ENCODE measurements around the gene FSD1L. TPM values are rescaled to one million over a fixed set of nuclear protein-coding genes. Genes with fewer than 3 reads are reported as not detected.

FSD1L gene
- total RNA-seq, 4 donors from 2014 or later = 1.8 to 16.8 (median 7.0) TPM

- 28 to 40% methylated on average over 1 to 16 of the region's 16 CpGs for WGBS, 2 donors (ENCODE audit: low coverage in 1 of 2)
- in situ Hi-C loops (cut with MboI; ENCODE audit: low pct_ligation_motif_present in 1 of 4, low pct_unique_long_range_greater_than_20kb in 1 of 4, low sequenced_read_pairs in 3 of 4) (loop anchor here in 2 of 4 donors (25.0 kb wide), 1 partner anchor 265 kb away; no protein-coding TSS in a partner anchor), intact Hi-C loops (cut with DNase I; ENCODE audit: low total_unique reads) (no loop called here)
- H3K36me3 ChIP-seq = no peaks in the 10 kb centered on the region
- peak overlapping the region; percentile 73 to 88 (median 73) for H3K4me3 ChIP-seq
- no peaks in the 10 kb centered on the region for H3K9me3 ChIP-seq
- DNase-seq = no peak
- H3K27me3 ChIP-seq = no peaks in the 10 kb centered on the region
- peaks cover 0 to 26% (median 20%) of the 10 kb centered on the region in 4 donors for H3K4me1 ChIP-seq
- no peak for TF ChIP-seq POLR2A (IDR thresholded peaks at IDR 0.05)
- no peak for TF ChIP-seq EP300 (IDR thresholded peaks at IDR 0.05; ENCODE audit: low read depth)
- TF ChIP-seq, protein P1, sequence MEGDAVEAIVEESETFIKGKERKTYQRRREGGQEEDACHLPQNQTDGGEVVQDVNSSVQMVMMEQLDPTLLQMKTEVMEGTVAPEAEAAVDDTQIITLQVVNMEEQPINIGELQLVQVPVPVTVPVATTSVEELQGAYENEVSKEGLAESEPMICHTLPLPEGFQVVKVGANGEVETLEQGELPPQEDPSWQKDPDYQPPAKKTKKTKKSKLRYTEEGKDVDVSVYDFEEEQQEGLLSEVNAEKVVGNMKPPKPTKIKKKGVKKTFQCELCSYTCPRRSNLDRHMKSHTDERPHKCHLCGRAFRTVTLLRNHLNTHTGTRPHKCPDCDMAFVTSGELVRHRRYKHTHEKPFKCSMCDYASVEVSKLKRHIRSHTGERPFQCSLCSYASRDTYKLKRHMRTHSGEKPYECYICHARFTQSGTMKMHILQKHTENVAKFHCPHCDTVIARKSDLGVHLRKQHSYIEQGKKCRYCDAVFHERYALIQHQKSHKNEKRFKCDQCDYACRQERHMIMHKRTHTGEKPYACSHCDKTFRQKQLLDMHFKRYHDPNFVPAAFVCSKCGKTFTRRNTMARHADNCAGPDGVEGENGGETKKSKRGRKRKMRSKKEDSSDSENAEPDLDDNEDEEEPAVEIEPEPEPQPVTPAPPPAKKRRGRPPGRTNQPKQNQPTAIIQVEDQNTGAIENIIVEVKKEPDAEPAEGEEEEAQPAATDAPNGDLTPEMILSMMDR (IDR thresholded peaks at IDR 0.05) = no peak
- TF ChIP-seq POLR2AphosphoS5 (IDR thresholded peaks at IDR 0.05) = no peak
- H3K27ac ChIP-seq = peak overlapping the region; percentile 77 to 90 (median 84)
Measured at GRCh38 chr9:105447386-105447813, 434 bp upstream of the FSD1L start.

GRCh38 chr9:105449081-105449480 is 1.2 kb downstream of the FSD1L start:
- in situ Hi-C loops (cut with MboI; ENCODE audit: low pct_ligation_motif_present in 1 of 4, low pct_unique_long_range_greater_than_20kb in 1 of 4, low sequenced_read_pairs in 3 of 4) (loop anchor here in 2 of 4 donors (25.0 kb wide), 1 partner anchor 263 kb away; no protein-coding TSS in a partner anchor), intact Hi-C loops (cut with DNase I; ENCODE audit: low total_unique reads) (no loop called here)
- peak overlapping the region in 1 of 4 donors; percentile 90 for H3K27ac ChIP-seq
- no peak for DNase-seq
- peaks cover 0 to 26% (median 20%) of the 10 kb centered on the region in 4 donors for H3K4me1 ChIP-seq
- no peaks in the 10 kb centered on the region for H3K27me3 ChIP-seq
- H3K9me3 ChIP-seq = no peaks in the 10 kb centered on the region
- 27 to 40% methylated on average over 2 of the region's 2 CpGs for WGBS, 2 donors (ENCODE audit: low coverage in 1 of 2)
- H3K4me3 ChIP-seq = peak overlapping the region in 3 of 4 donors; percentile 73 to 88 (median 73)
- TF ChIP-seq EP300 (IDR thresholded peaks at IDR 0.05; ENCODE audit: low read depth) (no peak), POLR2AphosphoS5 (IDR thresholded peaks at IDR 0.05) (no peak), POLR2A (IDR thresholded peaks at IDR 0.05) (no peak)
- TF ChIP-seq, protein P1 (IDR thresholded peaks at IDR 0.05) = no peak
- no peaks in the 10 kb centered on the region for H3K36me3 ChIP-seq

DNA sequence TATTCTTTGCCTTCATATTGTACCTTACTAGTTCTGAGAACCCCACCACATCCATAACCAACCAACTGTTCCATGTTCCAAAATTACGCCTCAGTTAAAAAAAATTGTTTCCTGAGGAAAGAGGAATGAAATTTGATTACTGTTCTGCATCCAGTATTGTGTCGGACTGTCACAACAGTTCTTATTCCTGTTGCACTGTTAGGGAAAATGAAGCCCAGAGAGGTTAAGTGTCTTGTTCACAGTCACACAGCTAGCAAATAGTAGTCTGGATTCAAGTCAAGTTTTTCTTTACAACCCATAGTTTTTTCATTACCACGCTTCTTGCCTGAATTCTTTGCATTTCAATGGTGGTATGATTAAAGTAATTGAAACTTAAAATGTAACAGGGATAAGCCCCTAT is 4.4 kb downstream of the FSD1L start:
- WGBS, 2 donors (ENCODE audit: low coverage in 1 of 2) = 88 to 92% methylated on average over 3 of the region's 3 CpGs

DNA sequence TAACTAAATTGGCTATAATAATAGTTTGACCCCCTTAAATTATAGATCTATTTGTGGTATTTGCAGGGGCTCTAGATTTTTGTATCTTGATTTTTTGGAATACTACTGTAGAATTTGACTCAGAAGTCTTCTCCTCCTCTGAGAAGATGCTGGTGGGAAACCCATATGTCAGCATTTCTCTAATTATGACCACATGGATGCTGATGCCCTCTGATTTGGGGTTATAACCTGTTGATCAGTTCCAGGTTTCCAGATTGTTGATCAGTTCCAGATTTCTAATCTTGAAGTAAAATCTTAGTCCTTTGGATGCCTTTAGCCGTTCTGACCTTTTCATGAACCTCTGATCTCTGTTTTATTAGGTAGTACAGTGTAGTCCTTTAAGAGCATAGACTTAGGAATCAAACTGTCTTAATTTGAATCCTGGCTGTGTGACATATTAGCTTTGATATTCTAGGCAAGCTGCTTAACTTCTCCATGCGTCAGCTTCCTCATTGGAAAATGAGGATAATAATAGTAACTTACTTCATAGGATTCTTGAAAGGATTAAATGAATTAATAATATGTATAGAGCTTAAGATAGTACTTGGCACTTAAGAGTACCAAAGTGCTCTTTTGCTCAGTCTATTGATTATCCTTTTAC is 8.1 kb downstream of the FSD1L start:
- no peaks in the 10 kb centered on the region for H3K36me3 ChIP-seq
- H3K27me3 ChIP-seq = no peaks in the 10 kb centered on the region
- H3K9me3 ChIP-seq = no peaks in the 10 kb centered on the region
- TF ChIP-seq POLR2AphosphoS5 (IDR thresholded peaks at IDR 0.05) (no peak), EP300 (IDR thresholded peaks at IDR 0.05; ENCODE audit: low read depth) (no peak), POLR2A (IDR thresholded peaks at IDR 0.05) (no peak)
- TF ChIP-seq, protein P1 (IDR thresholded peaks at IDR 0.05) = no peak
- no peak overlapping the region for H3K4me3 ChIP-seq
- no peak overlapping the region for H3K27ac ChIP-seq
- peaks cover 0 to 11% (median 3%) of the 10 kb centered on the region in 4 donors for H3K4me1 ChIP-seq
- intact Hi-C loops (cut with DNase I; ENCODE audit: low total_unique reads) (loop anchor here (10.0 kb wide), 1 partner anchor 1329 kb away; no protein-coding TSS in a partner anchor), in situ Hi-C loops (cut with MboI; ENCODE audit: low pct_ligation_motif_present in 1 of 4, low pct_unique_long_range_greater_than_20kb in 1 of 4, low sequenced_read_pairs in 3 of 4) (no loop called here)
- no peak for DNase-seq
- 68 to 75% methylated on average over 2 of the region's 2 CpGs for WGBS, 2 donors (ENCODE audit: low coverage in 1 of 2)

More for the DNA sequence above, 4.4 kb downstream of the FSD1L start:
- Histone ChIP-seq H3K4me3 (no peak overlapping the region), H3K27me3 (no peaks in the 10 kb centered on the region), H3K4me1 (peaks cover 0 to 30% (median 20%) of the 10 kb centered on the region in 4 donors), H3K9me3 (no peaks in the 10 kb centered on the region), H3K36me3 (no peaks in the 10 kb centered on the region), H3K27ac (peak overlapping the region in 1 of 4 donors; percentile 3)
- no peak for DNase-seq
- TF ChIP-seq EP300 (IDR thresholded peaks at IDR 0.05; ENCODE audit: low read depth) = no peak
- TF ChIP-seq POLR2A (IDR thresholded peaks at IDR 0.05) = no peak
- TF ChIP-seq, protein P1 (IDR thresholded peaks at IDR 0.05) = no peak
- no peak for TF ChIP-seq POLR2AphosphoS5 (IDR thresholded peaks at IDR 0.05)
- in situ Hi-C loops (cut with MboI; ENCODE audit: low pct_ligation_motif_present in 1 of 4, low pct_unique_long_range_greater_than_20kb in 1 of 4, low sequenced_read_pairs in 3 of 4) = no loop called here
- intact Hi-C loops (cut with DNase I; ENCODE audit: low total_unique reads) = loop anchor here (10.0 kb wide), 1 partner anchor 1333 kb away; no protein-coding TSS in a partner anchor
